Measurements from ENCODE around the gene CLSTN2. TPM values are rescaled to one million over a fixed set of nuclear protein-coding genes. Genes with fewer than 3 reads are reported as not detected.
A peak's percentile ranks its signal among the peaks of the same experiment; 100 is the strongest.

Gene CLSTN2
- total RNA-seq, 1 donor from 2014 or later: 65.0 TPM

DNA sequence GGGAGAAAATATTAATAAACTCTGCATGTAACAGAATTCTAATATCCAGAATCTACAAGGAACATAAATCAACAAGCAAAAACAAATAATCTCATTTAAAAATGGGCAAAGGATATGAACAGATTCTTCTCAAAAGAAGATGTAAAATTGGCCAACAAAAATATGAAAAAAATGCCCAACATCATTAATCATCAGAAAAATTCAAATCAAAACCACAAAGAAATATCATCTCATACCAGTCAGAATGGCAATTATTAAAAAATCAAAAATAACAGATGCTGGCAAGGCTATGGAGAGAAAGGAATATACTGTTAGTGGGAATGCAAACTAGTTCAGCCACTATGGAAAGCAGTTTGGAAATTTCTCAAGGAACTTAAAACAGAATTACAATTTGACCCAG is 592.2 kb downstream of the CLSTN2 start:
- peak overlapping the region; percentile 22 for H3K27ac Mint-ChIP-seq (ENCODE audit: unreplicated experiment)
- peaks cover 14% of the 10 kb centered on the region for H3K9me3 Mint-ChIP-seq (ENCODE audit: low read depth)
- no peak for DNase-seq (ENCODE audit: low spot score)

GRCh38 chr3:140529096-140529495 is 594.1 kb downstream of the CLSTN2 start:
- DNase-seq (ENCODE audit: low spot score): peak; percentile 94
- Mint-ChIP-seq H3K27ac (ENCODE audit: unreplicated experiment) (peak overlapping the region; percentile 63), H3K4me3 (ENCODE audit: unreplicated experiment) (no peak overlapping the region), H3K36me3 (ENCODE audit: low read depth) (peaks cover 15% of the 10 kb centered on the region), H3K9me3 (ENCODE audit: low read depth) (peaks cover 14% of the 10 kb centered on the region), H3K4me1 (ENCODE audit: low read depth) (peaks cover 55% of the 10 kb centered on the region), H3K27me3 (ENCODE audit: low read depth) (no peaks in the 10 kb centered on the region)
- TF ChIP-seq, protein P1, sequence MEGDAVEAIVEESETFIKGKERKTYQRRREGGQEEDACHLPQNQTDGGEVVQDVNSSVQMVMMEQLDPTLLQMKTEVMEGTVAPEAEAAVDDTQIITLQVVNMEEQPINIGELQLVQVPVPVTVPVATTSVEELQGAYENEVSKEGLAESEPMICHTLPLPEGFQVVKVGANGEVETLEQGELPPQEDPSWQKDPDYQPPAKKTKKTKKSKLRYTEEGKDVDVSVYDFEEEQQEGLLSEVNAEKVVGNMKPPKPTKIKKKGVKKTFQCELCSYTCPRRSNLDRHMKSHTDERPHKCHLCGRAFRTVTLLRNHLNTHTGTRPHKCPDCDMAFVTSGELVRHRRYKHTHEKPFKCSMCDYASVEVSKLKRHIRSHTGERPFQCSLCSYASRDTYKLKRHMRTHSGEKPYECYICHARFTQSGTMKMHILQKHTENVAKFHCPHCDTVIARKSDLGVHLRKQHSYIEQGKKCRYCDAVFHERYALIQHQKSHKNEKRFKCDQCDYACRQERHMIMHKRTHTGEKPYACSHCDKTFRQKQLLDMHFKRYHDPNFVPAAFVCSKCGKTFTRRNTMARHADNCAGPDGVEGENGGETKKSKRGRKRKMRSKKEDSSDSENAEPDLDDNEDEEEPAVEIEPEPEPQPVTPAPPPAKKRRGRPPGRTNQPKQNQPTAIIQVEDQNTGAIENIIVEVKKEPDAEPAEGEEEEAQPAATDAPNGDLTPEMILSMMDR (IDR thresholded peaks at IDR 0.05): no peak

More for the DNA sequence above, 592.2 kb downstream of the CLSTN2 start:
- Mint-ChIP-seq H3K4me3 (ENCODE audit: unreplicated experiment) (no peak overlapping the region), H3K36me3 (ENCODE audit: low read depth) (peaks cover 12% of the 10 kb centered on the region), H3K4me1 (ENCODE audit: low read depth) (peaks cover 68% of the 10 kb centered on the region), H3K27me3 (ENCODE audit: low read depth) (no peaks in the 10 kb centered on the region)
- TF ChIP-seq, protein P1 (IDR thresholded peaks at IDR 0.05): no peak

GRCh38 chr3:140529558-140529957 is 594.6 kb downstream of the CLSTN2 start:
- no peak for DNase-seq (ENCODE audit: low spot score)
- TF ChIP-seq, protein P1 (IDR thresholded peaks at IDR 0.05): no peak
- H3K9me3 Mint-ChIP-seq (ENCODE audit: low read depth): peaks cover 11% of the 10 kb centered on the region
- peaks cover 55% of the 10 kb centered on the region for H3K4me1 Mint-ChIP-seq (ENCODE audit: low read depth)
- H3K27ac Mint-ChIP-seq (ENCODE audit: unreplicated experiment): peak overlapping the region; percentile 63
- H3K4me3 Mint-ChIP-seq (ENCODE audit: unreplicated experiment): no peak overlapping the region
- H3K27me3 Mint-ChIP-seq (ENCODE audit: low read depth): no peaks in the 10 kb centered on the region
- peaks cover 14% of the 10 kb centered on the region for H3K36me3 Mint-ChIP-seq (ENCODE audit: low read depth)

- peaks cover 10% of the 10 kb centered on the region for H3K9me3 Mint-ChIP-seq (ENCODE audit: low read depth)
- no peak overlapping the region for H3K4me3 Mint-ChIP-seq (ENCODE audit: unreplicated experiment)
- H3K4me1 Mint-ChIP-seq (ENCODE audit: low read depth): peaks cover 55% of the 10 kb centered on the region
- TF ChIP-seq, protein P1 (IDR thresholded peaks at IDR 0.05): no peak
- no peak overlapping the region for H3K27ac Mint-ChIP-seq (ENCODE audit: unreplicated experiment)
- DNase-seq (ENCODE audit: low spot score): no peak
- no peaks in the 10 kb centered on the region for H3K27me3 Mint-ChIP-seq (ENCODE audit: low read depth)
- H3K36me3 Mint-ChIP-seq (ENCODE audit: low read depth): peaks cover 12% of the 10 kb centered on the region
These were observed 595.1 kb downstream of the CLSTN2 start for GRCh38 chr3:140530131-140530530.

- TF ChIP-seq, protein P1 (IDR thresholded peaks at IDR 0.05): no peak
- Mint-ChIP-seq H3K27me3 (ENCODE audit: low read depth) (no peaks in the 10 kb centered on the region), H3K4me3 (ENCODE audit: unreplicated experiment) (no peak overlapping the region), H3K9me3 (ENCODE audit: low read depth) (peaks cover 10% of the 10 kb centered on the region), H3K36me3 (ENCODE audit: low read depth) (peaks cover 12% of the 10 kb centered on the region), H3K27ac (ENCODE audit: unreplicated experiment) (no peak overlapping the region), H3K4me1 (ENCODE audit: low read depth) (peaks cover 53% of the 10 kb centered on the region)
- DNase-seq (ENCODE audit: low spot score): no peak
These were observed 595.6 kb downstream of the CLSTN2 start for GRCh38 chr3:140530603-140531002.
